Lower lobe of right lung (tissue), 2 donors: ENCODE measurements around the gene STON2. TPM values are rescaled to one million over a fixed set of nuclear protein-coding genes. Genes with fewer than 3 reads are reported as not detected.

ENCODE experiments used
- ATAC-seq, 2 donors: fragments of 200-7000 bp; cut with Tn5 transposase; one replicate each; pipeline ENCODE4 v1.9.1; 2020 to 2022; ENCODE audit warnings: mild to moderate bottlenecking in 2 of 2, moderate library complexity in 2 of 2
- DNase-seq: peaks from one replicate; pipeline ENCODE4 v3.0.0-alpha.2; 2020
- H3K27ac ChIP-seq: fragments of 200-600 bp; one replicate; pipeline ENCODE4 v1.8.0; 2022
- H3K27me3 ChIP-seq: fragments of 200-600 bp; one replicate; pipeline ENCODE4 v1.8.0; 2022; ENCODE audit warnings: low read depth
- H3K36me3 ChIP-seq: fragments of 200-600 bp; one replicate; pipeline ENCODE4 v1.8.0; 2022; ENCODE audit warnings: mild to moderate bottlenecking
- H3K4me1 ChIP-seq: fragments of 200-600 bp; one replicate; pipeline ENCODE4 v1.8.0; 2022
- H3K4me3 ChIP-seq: fragments of 200-600 bp; one replicate; pipeline ENCODE4 v1.8.0; 2022; ENCODE audit warnings: mild to moderate bottlenecking
- H3K9me3 ChIP-seq: fragments of 200-600 bp; one replicate; pipeline ENCODE4 v1.8.0; 2022
- CTCF ChIP-seq: fragments of 200-600 bp; IDR thresholded peaks from one replicate; pipeline ENCODE4 v1.8.0; 2022; ENCODE audit warnings: antibody characterized with exemption, mild to moderate bottlenecking
- intact Hi-C: fragments of 100-400 bp; cut with DNase I; formaldehyde crosslinking; loops from one replicate; pipeline ENCODE4 v1.11.0; 2022
- total RNA-seq: library from RNA; stranded (reverse); fragmentation: NEBNext Ultra II Directional; extraction: Animal tissue kit (Norgen Biotek cat#: 25700); gene quantifications from one replicate; pipeline ENCODE4 v1.2.1, GENCODE V29; 2021
- donor health status: DM: no; HTN: yes; CAD: no; lungs with severe emphysema.

The STON2 gene
- total RNA-seq, 1 donor from 2014 or later = 34.3 TPM

GRCh38 chr14:81416194-81416952 is 16.2 kb upstream of the STON2 start:
- no peaks in the 10 kb centered on the region for H3K36me3 ChIP-seq
- TF ChIP-seq CTCF = no peak
- no peak overlapping the region for H3K4me3 ChIP-seq
- DNase-seq (no peak), ATAC-seq (peak; percentile 80 to 81)
- intact Hi-C loops = no loop called here
- peaks cover 14% of the 10 kb centered on the region for H3K4me1 ChIP-seq
- no peaks in the 10 kb centered on the region for H3K9me3 ChIP-seq
- no peak overlapping the region for H3K27ac ChIP-seq
- no peaks in the 10 kb centered on the region for H3K27me3 ChIP-seq

GRCh38 chr14:81415781-81416180 is 15.7 kb upstream of the STON2 start:
- Histone ChIP-seq H3K4me3 (no peak overlapping the region), H3K27ac (no peak overlapping the region), H3K36me3 (no peaks in the 10 kb centered on the region), H3K27me3 (no peaks in the 10 kb centered on the region), H3K4me1 (peaks cover 14% of the 10 kb centered on the region), H3K9me3 (no peaks in the 10 kb centered on the region)
- TF ChIP-seq CTCF = no peak
- ATAC-seq (no peak), DNase-seq (no peak)
- intact Hi-C loops = no loop called here

GRCh38 chr14:81414123-81414522 is 14.0 kb upstream of the STON2 start:
- DNase-seq (no peak), ATAC-seq (no peak)
- Histone ChIP-seq H3K36me3 (no peaks in the 10 kb centered on the region), H3K9me3 (no peaks in the 10 kb centered on the region), H3K4me3 (no peak overlapping the region), H3K4me1 (peaks cover 14% of the 10 kb centered on the region), H3K27ac (no peak overlapping the region), H3K27me3 (no peaks in the 10 kb centered on the region)
- intact Hi-C loops = no loop called here
- no peak for TF ChIP-seq CTCF

- peaks cover 14% of the 10 kb centered on the region for H3K4me1 ChIP-seq
- no peak for TF ChIP-seq CTCF
- ATAC-seq (no peak), DNase-seq (no peak)
- no peaks in the 10 kb centered on the region for H3K36me3 ChIP-seq
- H3K4me3 ChIP-seq = no peak overlapping the region
- intact Hi-C loops = no loop called here
- H3K9me3 ChIP-seq = no peaks in the 10 kb centered on the region
- H3K27me3 ChIP-seq = no peaks in the 10 kb centered on the region
- no peak overlapping the region for H3K27ac ChIP-seq
Observed at GRCh38 chr14:81412779-81413178, 12.7 kb upstream of the STON2 start.

- ATAC-seq = no peak
- no peak overlapping the region for H3K27ac ChIP-seq
- TF ChIP-seq CTCF = no peak
- intact Hi-C loops = no loop called here
- no peaks in the 10 kb centered on the region for H3K4me1 ChIP-seq
- no peaks in the 10 kb centered on the region for H3K9me3 ChIP-seq
- H3K27me3 ChIP-seq = peaks cover 4% of the 10 kb centered on the region
- no peak for DNase-seq
- H3K36me3 ChIP-seq = no peaks in the 10 kb centered on the region
- H3K4me3 ChIP-seq = no peak overlapping the region
Observed at GRCh38 chr14:81408595-81408994, 8.5 kb upstream of the STON2 start.
